Loucy (cell line): Measurements from ENCODE around the gene CLCN7.

ENCODE experiments used
- H2AFZ ChIP-seq: fragments of 200-600 bp; sonication (generic); 2 replicates; pipeline ENCODE4 v1.6.0; 2016; ENCODE audit warnings: antibody characterized with exemption, mild to moderate bottlenecking, low read length, moderate library complexity
- H3F3A ChIP-seq: fragments of 200-600 bp; 2 replicates; pipeline ENCODE4 v1.6.0; 2016; ENCODE audit warnings: antibody characterized with exemption, low read depth, mild to moderate bottlenecking
- H3K27me3 ChIP-seq: fragments of 200-600 bp; sonication (generic); 2 replicates; pipeline ENCODE4 v1.6.1; 2014; ENCODE audit warnings: low read length, mild to moderate bottlenecking; ENCODE audit not compliant: insufficient read depth, poor library complexity, severe bottlenecking
- H3K36me3 ChIP-seq: fragments of 200-600 bp; sonication (generic); 2 replicates; pipeline ENCODE4 v1.6.1; 2016; ENCODE audit warnings: low read length; ENCODE audit not compliant: insufficient read depth
- H3K4me1 ChIP-seq: fragments of 200-600 bp; sonication (generic); 2 replicates; pipeline ENCODE4 v1.5.1; 2014; ENCODE audit warnings: low read length, mild to moderate bottlenecking; ENCODE audit not compliant: insufficient read depth, poor library complexity, severe bottlenecking
- H3K4me2 ChIP-seq: fragments of 200-600 bp; sonication (generic); 2 replicates; pipeline ENCODE4 v1.6.0; 2014; ENCODE audit warnings: antibody characterized with exemption, low read length, low read depth, mild to moderate bottlenecking; ENCODE audit not compliant: poor library complexity, severe bottlenecking
- H3K4me3 ChIP-seq: fragments of 200-600 bp; sonication (generic); 2 replicates; pipeline ENCODE4 v1.5.1; 2014; ENCODE audit warnings: low read length, mild to moderate bottlenecking, mixed read lengths; ENCODE audit not compliant: poor library complexity, severe bottlenecking
- H3K79me2 ChIP-seq: fragments of 200-600 bp; sonication (generic); 2 replicates; pipeline ENCODE4 v1.6.1; 2014; ENCODE audit warnings: low read length; ENCODE audit not compliant: insufficient read depth
- H3K9ac ChIP-seq: fragments of 200-600 bp; sonication (generic); 2 replicates; pipeline ENCODE4 v1.6.0; 2014; ENCODE audit warnings: mild to moderate bottlenecking, low read depth, low read length, moderate library complexity; ENCODE audit not compliant: poor library complexity, severe bottlenecking
- H3K9me2 ChIP-seq: fragments of 200-600 bp; sonication (generic); replicated peaks from 2 replicates; pipeline ENCODE4 v1.6.1; 2016; ENCODE audit warnings: low read depth, low read length, mixed read lengths
- H3K9me3 ChIP-seq: fragments of 200-600 bp; sonication (generic); 2 replicates; pipeline ENCODE4 v1.6.1; 2014; ENCODE audit warnings: mild to moderate bottlenecking, antibody characterized with exemption, low read length, low read depth; ENCODE audit not compliant: insufficient read depth
- H4K20me1 ChIP-seq: fragments of 200-600 bp; sonication (generic); 2 replicates; pipeline ENCODE4 v1.6.0; 2014; ENCODE audit warnings: antibody characterized with exemption, low read length, mild to moderate bottlenecking; ENCODE audit not compliant: insufficient read depth, poor library complexity, severe bottlenecking
- EZH2phosphoT487 ChIP-seq: fragments of 200-600 bp; IDR thresholded peaks from 2 replicates; pipeline ENCODE4 v1.6.1; 2018; ENCODE audit warnings: antibody characterized with exemption, mild to moderate bottlenecking, moderate library complexity, borderline replicate concordance
- TF ChIP-seq, protein P1 (sequence below): fragments of 200-600 bp; sonication (generic); conservative IDR thresholded peaks from 2 replicates; pipeline ENCODE4 v1.5.1; 2014; ENCODE audit warnings: mild to moderate bottlenecking, antibody characterized with exemption, low read length

CLCN7 gene

DNA sequence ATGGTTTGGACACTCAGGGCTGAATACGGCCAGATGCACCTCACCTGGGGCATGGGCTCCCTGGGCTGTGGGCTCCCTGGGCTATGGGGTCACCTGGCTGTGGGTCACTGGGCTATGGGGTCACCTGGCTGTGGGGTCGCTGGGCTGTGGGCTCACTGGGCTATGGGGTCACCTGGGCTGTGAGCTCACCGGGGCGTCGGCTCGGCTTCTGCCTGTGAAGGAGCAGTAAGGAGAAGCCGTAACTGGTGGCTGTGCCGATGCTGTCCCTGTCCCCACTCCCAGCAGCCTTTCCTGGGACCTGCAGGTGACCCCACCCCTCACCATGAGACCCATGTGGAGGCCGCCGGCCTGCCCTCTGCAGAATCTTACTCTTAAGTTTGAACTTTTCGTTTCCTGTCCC, 45.8 kb downstream of the CLCN7 start:
- TF ChIP-seq EZH2phosphoT487: no peak
- TF ChIP-seq, protein P1, sequence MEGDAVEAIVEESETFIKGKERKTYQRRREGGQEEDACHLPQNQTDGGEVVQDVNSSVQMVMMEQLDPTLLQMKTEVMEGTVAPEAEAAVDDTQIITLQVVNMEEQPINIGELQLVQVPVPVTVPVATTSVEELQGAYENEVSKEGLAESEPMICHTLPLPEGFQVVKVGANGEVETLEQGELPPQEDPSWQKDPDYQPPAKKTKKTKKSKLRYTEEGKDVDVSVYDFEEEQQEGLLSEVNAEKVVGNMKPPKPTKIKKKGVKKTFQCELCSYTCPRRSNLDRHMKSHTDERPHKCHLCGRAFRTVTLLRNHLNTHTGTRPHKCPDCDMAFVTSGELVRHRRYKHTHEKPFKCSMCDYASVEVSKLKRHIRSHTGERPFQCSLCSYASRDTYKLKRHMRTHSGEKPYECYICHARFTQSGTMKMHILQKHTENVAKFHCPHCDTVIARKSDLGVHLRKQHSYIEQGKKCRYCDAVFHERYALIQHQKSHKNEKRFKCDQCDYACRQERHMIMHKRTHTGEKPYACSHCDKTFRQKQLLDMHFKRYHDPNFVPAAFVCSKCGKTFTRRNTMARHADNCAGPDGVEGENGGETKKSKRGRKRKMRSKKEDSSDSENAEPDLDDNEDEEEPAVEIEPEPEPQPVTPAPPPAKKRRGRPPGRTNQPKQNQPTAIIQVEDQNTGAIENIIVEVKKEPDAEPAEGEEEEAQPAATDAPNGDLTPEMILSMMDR: no peak
- Histone ChIP-seq H3K4me3 (no peak overlapping the region), H3K9ac (no peak overlapping the region), H3K36me3 (no peaks in the 10 kb centered on the region), H3K4me2 (no peak overlapping the region), H3F3A (no peaks in the 10 kb centered on the region), H3K4me1 (no peaks in the 10 kb centered on the region), H3K9me2 (no peaks in the 10 kb centered on the region), H3K79me2 (no peaks in the 10 kb centered on the region), H3K9me3 (no peaks in the 10 kb centered on the region), H2AFZ (no peak overlapping the region), H4K20me1 (no peaks in the 10 kb centered on the region), H3K27me3 (no peaks in the 10 kb centered on the region)

DNA sequence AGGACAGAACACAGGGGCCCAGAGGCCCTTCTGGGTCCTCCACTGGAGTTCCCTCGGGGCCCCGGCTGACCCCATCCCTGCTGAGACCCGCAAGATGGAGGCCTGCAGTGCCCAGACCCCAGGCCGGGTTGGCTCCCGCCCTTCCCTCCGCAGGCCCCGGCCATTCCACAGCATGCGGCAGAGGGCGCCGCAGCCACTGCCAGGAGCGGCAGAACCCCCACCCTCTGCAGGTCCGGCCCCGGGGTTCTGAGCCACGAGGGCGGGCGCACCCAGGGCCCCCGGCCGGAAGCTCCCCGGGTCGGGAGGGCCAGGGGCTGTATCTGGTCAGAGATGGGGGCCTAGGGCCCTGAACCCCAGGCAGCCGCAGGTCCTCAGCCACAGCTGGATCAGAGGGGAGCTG, 46.3 kb downstream of the CLCN7 start:
- no peaks in the 10 kb centered on the region for H3K79me2 ChIP-seq
- no peak overlapping the region for H3K4me2 ChIP-seq
- H3K4me3 ChIP-seq: no peak overlapping the region
- H3K4me1 ChIP-seq: no peaks in the 10 kb centered on the region
- H3K9ac ChIP-seq: no peak overlapping the region
- no peaks in the 10 kb centered on the region for H4K20me1 ChIP-seq
- TF ChIP-seq, protein P1: no peak
- no peak for TF ChIP-seq EZH2phosphoT487
- no peaks in the 10 kb centered on the region for H3F3A ChIP-seq
- no peaks in the 10 kb centered on the region for H3K9me3 ChIP-seq
- no peaks in the 10 kb centered on the region for H3K27me3 ChIP-seq
- H3K9me2 ChIP-seq: no peaks in the 10 kb centered on the region
- no peak overlapping the region for H2AFZ ChIP-seq
- no peaks in the 10 kb centered on the region for H3K36me3 ChIP-seq

DNA sequence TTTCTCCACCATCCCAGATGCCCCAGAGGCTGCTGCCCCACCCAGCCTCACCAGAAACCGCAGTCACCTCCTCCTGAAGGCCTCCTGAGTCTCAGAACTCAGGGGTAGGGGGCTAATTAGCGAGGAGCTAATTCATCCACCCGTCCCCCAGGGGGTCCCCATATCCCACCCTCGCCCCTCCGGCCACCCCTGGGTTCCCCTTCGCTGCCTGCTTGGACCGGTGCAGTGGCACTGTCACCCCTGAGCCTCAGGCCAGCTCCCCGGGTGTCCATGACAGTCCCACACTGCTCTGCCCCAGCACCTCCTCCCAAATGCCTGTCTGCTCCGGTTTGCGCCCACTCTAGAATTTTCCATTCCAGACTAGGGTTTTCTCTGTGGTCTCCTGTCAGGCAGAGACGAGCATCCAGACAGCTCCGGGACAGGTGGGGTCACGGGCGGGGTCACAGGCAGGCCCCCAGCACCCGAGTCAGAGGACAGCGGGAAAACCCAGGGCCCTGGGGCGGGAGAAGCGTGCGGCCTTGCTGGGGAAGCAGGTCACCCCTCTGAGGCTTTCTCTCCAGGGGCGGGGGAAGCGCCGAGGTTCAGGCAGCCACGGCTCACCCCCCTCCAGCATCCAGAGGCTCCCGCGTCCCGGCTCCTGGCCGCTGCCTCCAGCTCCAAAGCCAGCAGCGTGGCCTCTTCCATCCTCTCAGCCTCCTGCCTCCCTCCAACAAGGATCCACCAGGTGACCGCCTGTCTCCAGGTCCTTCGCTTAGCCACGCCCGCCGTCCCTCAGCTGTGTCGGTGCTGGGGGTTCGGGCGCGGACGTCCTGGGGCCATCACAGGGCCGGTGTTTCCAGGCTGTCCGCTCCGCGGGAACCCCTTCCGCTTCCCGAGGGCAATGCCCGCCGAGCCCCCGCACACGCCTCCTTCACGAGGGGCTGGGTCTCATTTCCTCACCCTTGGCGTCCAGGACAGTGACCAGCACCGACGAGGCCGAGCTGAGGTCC, 47.1 kb downstream of the CLCN7 start:
- TF ChIP-seq, protein P1: no peak
- no peak for TF ChIP-seq EZH2phosphoT487
- H3K4me2 ChIP-seq: no peak overlapping the region
- H3K36me3 ChIP-seq: no peaks in the 10 kb centered on the region
- no peaks in the 10 kb centered on the region for H3K4me1 ChIP-seq
- no peaks in the 10 kb centered on the region for H3K9me3 ChIP-seq
- H3F3A ChIP-seq: no peaks in the 10 kb centered on the region
- H3K9me2 ChIP-seq: no peaks in the 10 kb centered on the region
- no peak overlapping the region for H2AFZ ChIP-seq
- no peak overlapping the region for H3K9ac ChIP-seq
- no peaks in the 10 kb centered on the region for H3K79me2 ChIP-seq
- no peaks in the 10 kb centered on the region for H3K27me3 ChIP-seq
- no peak overlapping the region for H3K4me3 ChIP-seq
- H4K20me1 ChIP-seq: no peaks in the 10 kb centered on the region
